Adipocyte (in vitro differentiated cells): Measurements from ENCODE around the gene MAP3K9.
"Not testable (repeated sequence)": the region's sequence is repeated elsewhere in the genome, so short reads cannot be mapped to it uniquely, and the experiment has no call there.

ENCODE experiments used
- DNase-seq: peaks from one replicate; pipeline ENCODE4 v3.0.0-alpha.2; 2015; ENCODE audit warnings: low read depth
- H3K27me3 ChIP-seq: replicated peaks from 2 replicates; pipeline ENCODE4 v1.7.0; 2013; ENCODE audit warnings: mild to moderate bottlenecking, low read length, moderate library complexity; ENCODE audit not compliant: control insufficient read depth, insufficient read depth
- H3K36me3 ChIP-seq: 2 replicates; pipeline ENCODE4 v1.7.0; 2013; ENCODE audit warnings: low read length, mild to moderate bottlenecking, moderate library complexity; ENCODE audit not compliant: control insufficient read depth, insufficient read depth, severe bottlenecking
- H3K4me1 ChIP-seq: 2 replicates; pipeline ENCODE4 v1.7.0; 2013; ENCODE audit warnings: mild to moderate bottlenecking, low read length, moderate library complexity; ENCODE audit not compliant: control insufficient read depth, insufficient read depth
- H3K4me3 ChIP-seq: 2 replicates; pipeline ENCODE4 v1.7.0; 2013; ENCODE audit warnings: mild to moderate bottlenecking, low read length, moderate library complexity
- H3K9ac ChIP-seq: 2 replicates; pipeline ENCODE4 v1.7.0; 2013; ENCODE audit warnings: mild to moderate bottlenecking, low read length, moderate library complexity
- H3K9me3 ChIP-seq: 2 replicates; pipeline ENCODE4 v1.7.0; 2013; ENCODE audit warnings: mild to moderate bottlenecking, low read length, moderate library complexity; ENCODE audit not compliant: control insufficient read depth

Gene MAP3K9

GRCh38 chr14:70707138-70708038 is 101.9 kb downstream of the MAP3K9 start:
- Histone ChIP-seq H3K4me3 (no peak overlapping the region), H3K9ac (no peak overlapping the region), H3K27me3 (peaks cover 11% of the 10 kb centered on the region), H3K9me3 (no peaks in the 10 kb centered on the region), H3K4me1 (no peaks in the 10 kb centered on the region), H3K36me3 (no peaks in the 10 kb centered on the region)
- DNase-seq, result peak; percentile 8

GRCh38 chr14:70706177-70706576 is 103.1 kb downstream of the MAP3K9 start:
- Histone ChIP-seq H3K9me3 (no peaks in the 10 kb centered on the region), H3K36me3 (no peaks in the 10 kb centered on the region), H3K9ac (no peak overlapping the region), H3K27me3 (peaks cover 11% of the 10 kb centered on the region), H3K4me3 (no peak overlapping the region), H3K4me1 (no peaks in the 10 kb centered on the region)
- DNase-seq, result no peak

- Histone ChIP-seq H3K4me1 (no peaks in the 10 kb centered on the region), H3K9me3 (no peaks in the 10 kb centered on the region), H3K4me3 (no peak overlapping the region), H3K9ac (no peak overlapping the region), H3K27me3 (peaks cover 18% of the 10 kb centered on the region), H3K36me3 (no peaks in the 10 kb centered on the region)
- no peak for DNase-seq
Measured at GRCh38 chr14:70704960-70705359, 104.4 kb downstream of the MAP3K9 start.

- H3K4me3 ChIP-seq, H3K9ac ChIP-seq, H3K4me1 ChIP-seq, DNase-seq, H3K9me3 ChIP-seq, H3K36me3 ChIP-seq: not testable (repeated sequence)
- peaks cover 16% of the 10 kb centered on the region for H3K27me3 ChIP-seq
Measured at GRCh38 chr14:70703621-70704168, 105.6 kb downstream of the MAP3K9 start.

- Histone ChIP-seq H3K4me1 (peaks cover 14% of the 10 kb centered on the region), H3K36me3 (no peaks in the 10 kb centered on the region), H3K9me3 (no peaks in the 10 kb centered on the region), H3K9ac (no peak overlapping the region), H3K27me3 (peaks cover 16% of the 10 kb centered on the region), H3K4me3 (no peak overlapping the region)
- no peak for DNase-seq
Measured at GRCh38 chr14:70702161-70702560, 107.2 kb downstream of the MAP3K9 start.

GRCh38 chr14:70701610-70702009 is 107.7 kb downstream of the MAP3K9 start:
- Histone ChIP-seq H3K36me3 (no peaks in the 10 kb centered on the region), H3K27me3 (peaks cover 16% of the 10 kb centered on the region)

GRCh38 chr14:70700955-70701585 is 108.2 kb downstream of the MAP3K9 start:
- Histone ChIP-seq H3K4me1 (peaks cover 14% of the 10 kb centered on the region), H3K27me3 (peaks cover 16% of the 10 kb centered on the region), H3K9ac (no peak overlapping the region), H3K36me3 (no peaks in the 10 kb centered on the region), H3K4me3 (no peak overlapping the region), H3K9me3 (no peaks in the 10 kb centered on the region)
- no peak for DNase-seq

More at GRCh38 chr14:70701610-70702009, 107.7 kb downstream of the MAP3K9 start:
- Histone ChIP-seq H3K4me1 (peaks cover 14% of the 10 kb centered on the region), H3K4me3 (no peak overlapping the region), H3K9ac (no peak overlapping the region), H3K9me3 (no peaks in the 10 kb centered on the region)
- no peak for DNase-seq

GRCh38 chr14:70699646-70700045 is 109.7 kb downstream of the MAP3K9 start:
- Histone ChIP-seq H3K4me1 (peaks cover 14% of the 10 kb centered on the region), H3K36me3 (no peaks in the 10 kb centered on the region), H3K9ac (no peak overlapping the region), H3K9me3 (no peaks in the 10 kb centered on the region), H3K4me3 (no peak overlapping the region), H3K27me3 (peaks cover 14% of the 10 kb centered on the region)
- DNase-seq, result no peak

- Histone ChIP-seq H3K4me3 (no peak overlapping the region), H3K9ac (no peak overlapping the region), H3K9me3 (no peaks in the 10 kb centered on the region), H3K36me3 (no peaks in the 10 kb centered on the region), H3K4me1 (peaks cover 14% of the 10 kb centered on the region), H3K27me3 (peaks cover 14% of the 10 kb centered on the region)
- DNase-seq, result peak; percentile 21
Measured at GRCh38 chr14:70698288-70698687, 111.0 kb downstream of the MAP3K9 start.

- peaks cover 14% of the 10 kb centered on the region for H3K27me3 ChIP-seq
- H3K9ac ChIP-seq, result no peak overlapping the region
- H3K36me3 ChIP-seq, result no peaks in the 10 kb centered on the region
- no peak overlapping the region for H3K4me3 ChIP-seq
- peaks cover 14% of the 10 kb centered on the region for H3K4me1 ChIP-seq
- DNase-seq, result no peak
- H3K9me3 ChIP-seq, result no peaks in the 10 kb centered on the region
Measured at GRCh38 chr14:70697701-70698100, 111.6 kb downstream of the MAP3K9 start.

GRCh38 chr14:70696026-70696425 is 113.3 kb downstream of the MAP3K9 start:
- H3K4me3 ChIP-seq, result no peak overlapping the region
- no peak overlapping the region for H3K9ac ChIP-seq
- no peak for DNase-seq
- peaks cover 14% of the 10 kb centered on the region for H3K4me1 ChIP-seq
- no peaks in the 10 kb centered on the region for H3K36me3 ChIP-seq
- no peaks in the 10 kb centered on the region for H3K9me3 ChIP-seq
- peaks cover 10% of the 10 kb centered on the region for H3K27me3 ChIP-seq
